Uterus (tissue), 4 donors: Measurements from ENCODE around the gene POLD4. TPM values are rescaled to one million over a fixed set of nuclear protein-coding genes. Genes with fewer than 3 reads are reported as not detected.

ENCODE experiments used
- DNase-seq, 2 donors: peaks; one replicate each; pipeline ENCODE4 v3.0.0-alpha.2; 2019 to 2020
- H3K27ac ChIP-seq, 2 donors: fragments of 200-600 bp; sonication (generic); 1 replicate in 1 of 2; 2 replicates in 1 of 2; pipeline ENCODE4 v1.5.1; 2016 to 2018
- H3K27me3 ChIP-seq, 2 donors: fragments of 200-600 bp; sonication (generic); one replicate each; pipeline ENCODE4 v1.5.1; 2018 to 2019; ENCODE audit warnings: control low read depth in 1 of 2
- H3K36me3 ChIP-seq, 2 donors: fragments of 200-600 bp; sonication (generic); one replicate each; pipeline ENCODE4 v1.5.1; 2019; ENCODE audit warnings: control low read depth in 1 of 2
- H3K4me1 ChIP-seq, 2 donors: fragments of 200-600 bp; sonication (generic); one replicate each; pipeline ENCODE4 v1.5.1; 2018 to 2019; ENCODE audit warnings: control low read depth in 1 of 2
- H3K4me3 ChIP-seq, 2 donors: fragments of 200-600 bp; sonication (generic); 1 replicate in 1 of 2; 2 replicates in 1 of 2; pipeline ENCODE4 v1.5.1; 2018 to 2019; ENCODE audit warnings: mild to moderate bottlenecking in 1 of 2
- H3K9me3 ChIP-seq, 2 donors: fragments of 200-600 bp; sonication (generic); one replicate each; pipeline ENCODE4 v1.5.1; 2019; ENCODE audit warnings: control low read depth in 1 of 2
- POLR2A ChIP-seq, 2 donors: fragments of 450-650 bp; IDR thresholded peaks; one replicate each; pipeline ENCODE4 v1.6.1; 2016; ENCODE audit warnings: antibody characterized with exemption in 2 of 2, mild to moderate bottlenecking in 1 of 2, moderate library complexity in 1 of 2
- intact Hi-C: fragments of 100-400 bp; cut with DNase I; formaldehyde crosslinking; loops from one replicate; pipeline ENCODE4 v1.15.1; 2023; ENCODE audit warnings: low total_unique reads
- total RNA-seq, 4 donors: library from RNA; depleted of rRNA in 3 of 4; stranded (reverse); fragments of >200 nt in 3 of 4; gene quantifications; one replicate each; pipeline versions ENCODE4 v1.1.0 to v1.2.4, GENCODE V29; 2014 to 2023
- TF ChIP-seq, protein P1 (sequence below), 4 experiments: fragments of 200-600 bp in 2 of 4; fragments of 450-650 bp in 2 of 4; sonication (generic) in 2 of 4; IDR thresholded peaks; one replicate each; pipeline ENCODE4 v1.5.1; 2016 to 2019; ENCODE audit warnings: antibody characterized with exemption in 4 of 4, mild to moderate bottlenecking in 2 of 4, moderate library complexity in 1 of 4
- donor health status: DM: yes; HTN: yes; CAD: no.

The POLD4 gene
- total RNA-seq, 4 donors from 2014 or later: 8.7 to 65.6 (median 31.3) TPM

DNA sequence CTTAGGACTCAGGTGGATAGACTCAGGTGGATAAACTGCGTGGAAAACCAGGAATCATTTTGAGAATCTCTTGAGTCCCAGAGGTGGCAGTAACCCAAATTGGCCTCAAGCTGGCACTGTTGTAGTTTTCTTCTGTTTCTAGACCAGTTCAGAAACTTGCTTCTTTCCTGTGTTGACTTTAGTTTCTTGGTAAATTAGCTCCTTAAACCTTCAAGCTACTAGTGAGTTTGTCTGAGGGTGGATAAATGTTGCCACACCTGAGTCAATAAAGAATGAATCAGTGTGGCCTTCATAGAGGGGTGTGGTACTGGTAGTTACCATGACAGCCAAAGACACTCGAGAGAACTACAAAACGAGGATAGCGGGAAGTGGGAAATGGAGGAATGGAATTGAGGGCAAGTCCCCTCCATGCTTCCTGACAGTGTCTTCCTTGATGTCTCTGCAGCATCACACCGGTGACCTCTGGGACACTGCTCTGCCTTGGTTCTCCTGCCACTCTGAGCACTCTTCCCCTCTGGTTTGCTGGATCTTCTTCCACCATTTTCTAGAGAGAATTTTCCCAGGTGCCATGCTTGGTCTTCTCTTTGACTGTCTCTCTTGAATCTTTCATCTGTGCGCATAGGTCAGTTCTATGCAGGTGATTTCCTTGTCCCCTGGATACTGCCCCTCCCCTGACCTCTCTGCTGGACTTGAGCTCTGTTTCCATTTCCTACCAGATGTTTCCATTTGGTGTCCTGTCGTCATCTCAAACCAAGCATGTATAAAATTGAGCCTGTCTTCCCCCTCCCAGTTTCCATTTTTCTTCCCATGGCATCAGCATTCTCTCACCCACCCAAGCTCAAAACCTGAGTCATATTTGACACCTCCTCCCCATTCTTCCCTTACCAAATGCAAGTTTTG lies 7.2 kb downstream of the POLD4 start:
- no peaks in the 10 kb centered on the region for H3K27me3 ChIP-seq
- H3K4me3 ChIP-seq: no peak overlapping the region
- intact Hi-C loops: loop anchor here (5.0 kb wide), 1 partner anchor 41 kb away; no protein-coding TSS in a partner anchor
- no peaks in the 10 kb centered on the region for H3K4me1 ChIP-seq
- H3K9me3 ChIP-seq: no peaks in the 10 kb centered on the region
- TF ChIP-seq POLR2A (IDR thresholded peaks at IDR 0.05): no peak
- TF ChIP-seq, protein P1, sequence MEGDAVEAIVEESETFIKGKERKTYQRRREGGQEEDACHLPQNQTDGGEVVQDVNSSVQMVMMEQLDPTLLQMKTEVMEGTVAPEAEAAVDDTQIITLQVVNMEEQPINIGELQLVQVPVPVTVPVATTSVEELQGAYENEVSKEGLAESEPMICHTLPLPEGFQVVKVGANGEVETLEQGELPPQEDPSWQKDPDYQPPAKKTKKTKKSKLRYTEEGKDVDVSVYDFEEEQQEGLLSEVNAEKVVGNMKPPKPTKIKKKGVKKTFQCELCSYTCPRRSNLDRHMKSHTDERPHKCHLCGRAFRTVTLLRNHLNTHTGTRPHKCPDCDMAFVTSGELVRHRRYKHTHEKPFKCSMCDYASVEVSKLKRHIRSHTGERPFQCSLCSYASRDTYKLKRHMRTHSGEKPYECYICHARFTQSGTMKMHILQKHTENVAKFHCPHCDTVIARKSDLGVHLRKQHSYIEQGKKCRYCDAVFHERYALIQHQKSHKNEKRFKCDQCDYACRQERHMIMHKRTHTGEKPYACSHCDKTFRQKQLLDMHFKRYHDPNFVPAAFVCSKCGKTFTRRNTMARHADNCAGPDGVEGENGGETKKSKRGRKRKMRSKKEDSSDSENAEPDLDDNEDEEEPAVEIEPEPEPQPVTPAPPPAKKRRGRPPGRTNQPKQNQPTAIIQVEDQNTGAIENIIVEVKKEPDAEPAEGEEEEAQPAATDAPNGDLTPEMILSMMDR (IDR thresholded peaks at IDR 0.05): peak in 3 of 4 experiments; percentile 23 to 36 (median 26)
- DNase-seq: no peak
- no peaks in the 10 kb centered on the region for H3K36me3 ChIP-seq
- no peak overlapping the region for H3K27ac ChIP-seq

GRCh38 chr11:67345247-67345919 lies 8.0 kb downstream of the POLD4 start:
- Histone ChIP-seq H3K4me3 (no peak overlapping the region), H3K36me3 (no peaks in the 10 kb centered on the region), H3K4me1 (no peaks in the 10 kb centered on the region), H3K27ac (no peak overlapping the region), H3K27me3 (no peaks in the 10 kb centered on the region), H3K9me3 (no peaks in the 10 kb centered on the region)
- no peak for DNase-seq
- intact Hi-C loops: loop anchor here (5.0 kb wide), 1 partner anchor 42 kb away; no protein-coding TSS in a partner anchor
- TF ChIP-seq POLR2A (IDR thresholded peaks at IDR 0.05): no peak
- TF ChIP-seq, protein P1 (IDR thresholded peaks at IDR 0.05): no peak

GRCh38 chr11:67344264-67344663 lies 9.1 kb downstream of the POLD4 start:
- no peaks in the 10 kb centered on the region for H3K9me3 ChIP-seq
- no peak overlapping the region for H3K27ac ChIP-seq
- no peak overlapping the region for H3K4me3 ChIP-seq
- H3K36me3 ChIP-seq: no peaks in the 10 kb centered on the region
- no peaks in the 10 kb centered on the region for H3K27me3 ChIP-seq
- H3K4me1 ChIP-seq: no peaks in the 10 kb centered on the region
- DNase-seq: no peak
- TF ChIP-seq, protein P1 (IDR thresholded peaks at IDR 0.05): no peak
- no peak for TF ChIP-seq POLR2A (IDR thresholded peaks at IDR 0.05)
- intact Hi-C loops: no loop called here

DNA sequence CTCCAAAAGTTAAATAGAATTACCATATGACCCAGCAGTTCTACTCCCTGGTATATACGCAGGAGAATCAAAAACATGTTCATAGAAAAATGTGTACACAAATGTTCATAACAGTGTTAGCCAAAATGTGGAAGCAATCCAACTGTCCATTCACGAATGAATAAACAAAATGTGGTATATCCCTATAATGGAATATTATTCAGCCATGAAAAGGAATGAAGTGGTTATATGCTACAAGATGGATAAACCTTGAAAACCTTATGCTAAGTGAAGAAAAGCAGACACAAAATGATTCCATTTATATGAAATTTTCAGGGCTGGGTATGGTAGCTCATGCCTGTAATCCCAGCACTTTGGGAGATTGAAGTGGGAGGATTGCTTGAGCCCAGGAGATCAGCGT lies 16.1 kb downstream of the POLD4 start:
- H3K27me3 ChIP-seq: no peaks in the 10 kb centered on the region
- H3K27ac ChIP-seq: no peak overlapping the region
- TF ChIP-seq POLR2A (IDR thresholded peaks at IDR 0.05): no peak
- TF ChIP-seq, protein P1 (IDR thresholded peaks at IDR 0.05): no peak
- intact Hi-C loops: no loop called here
- no peaks in the 10 kb centered on the region for H3K9me3 ChIP-seq
- no peaks in the 10 kb centered on the region for H3K36me3 ChIP-seq
- H3K4me3 ChIP-seq: no peak overlapping the region
- H3K4me1 ChIP-seq: no peaks in the 10 kb centered on the region
- no peak for DNase-seq
